Measurements from ENCODE around the gene TRIM41.

Gene TRIM41

GRCh38 chr5:181193656-181194055 is 29.4 kb upstream of the TRIM41 start:
- H3K4me3 ChIP-seq (ENCODE audit: low read depth, low read length), result no peak overlapping the region
- POLR2A ChIA-PET, result interaction anchor here (6.8 kb wide), 1 partner anchor 13 kb away, joined by 86 read pairs; the partner anchor contains the start of gene TRIM7
- H3K4me1 ChIP-seq (ENCODE audit: control insufficient read depth, insufficient read depth, low read length), result no peaks in the 10 kb centered on the region
- no peaks in the 10 kb centered on the region for H3K36me3 ChIP-seq (ENCODE audit: control insufficient read depth in 2 of 2, insufficient read depth in 1 of 2, low read length in 2 of 2)
- no peaks in the 10 kb centered on the region for H3K9me3 ChIP-seq (ENCODE audit: control insufficient read depth, insufficient read depth, low read depth, low read length)
- H3K27ac ChIP-seq (ENCODE audit: extremely low read depth, low read depth, low read length), result no peak overlapping the region
- no peak for TF ChIP-seq BCL11B (tag by site-specific recombination; IDR thresholded peaks at IDR 0.05; ENCODE audit: low read depth)
- TF ChIP-seq ZFHX2 (tag by site-specific recombination; conservative IDR thresholded peaks at IDR 0.05), result 0 out of 2 replicates have a peak, but pooled peaks have one; percentile 33
- no peak for TF ChIP-seq ZNF544 (tag by site-specific recombination; IDR thresholded peaks at IDR 0.05)
- CTCF ChIA-PET, result interaction anchor here (0.9 to 1.0 kb wide), 2 partner anchors 25 to 52 kb away, joined by 3 read pairs; no protein-coding TSS in a partner anchor

GRCh38 chr5:181194489-181195248 is 28.4 kb upstream of the TRIM41 start:
- H3K4me3 ChIP-seq (ENCODE audit: low read depth, low read length), result no peak overlapping the region
- no peaks in the 10 kb centered on the region for H3K9me3 ChIP-seq (ENCODE audit: control insufficient read depth, insufficient read depth, low read depth, low read length)
- POLR2A ChIA-PET, result interaction anchor here (6.8 kb wide), 1 partner anchor 12 kb away, joined by 86 read pairs; the partner anchor contains the start of gene TRIM7
- CTCF ChIA-PET, result no interaction called here
- no peaks in the 10 kb centered on the region for H3K4me1 ChIP-seq (ENCODE audit: control insufficient read depth, insufficient read depth, low read length)
- no peak overlapping the region for H3K27ac ChIP-seq (ENCODE audit: extremely low read depth, low read depth, low read length)
- H3K36me3 ChIP-seq (ENCODE audit: control insufficient read depth in 2 of 2, insufficient read depth in 1 of 2, low read length in 2 of 2), result no peaks in the 10 kb centered on the region
- TF ChIP-seq ZNF449 (tag by site-specific recombination; IDR thresholded peaks at IDR 0.05) (0 out of 2 replicates have a peak, but pooled peaks have one; percentile 35), ZNF510 (tag by site-specific recombination; IDR thresholded peaks at IDR 0.05; ENCODE audit: insufficient replicate concordance) (no peak), ZIC2 (tag by site-specific recombination; IDR thresholded peaks at IDR 0.05) (peak; percentile 51)

GRCh38 chr5:181195249-181195761 is 27.8 kb upstream of the TRIM41 start:
- no peaks in the 10 kb centered on the region for H3K9me3 ChIP-seq (ENCODE audit: control insufficient read depth, insufficient read depth, low read depth, low read length)
- no peaks in the 10 kb centered on the region for H3K36me3 ChIP-seq (ENCODE audit: control insufficient read depth in 2 of 2, insufficient read depth in 1 of 2, low read length in 2 of 2)
- no peak overlapping the region for H3K4me3 ChIP-seq (ENCODE audit: low read depth, low read length)
- H3K27ac ChIP-seq (ENCODE audit: extremely low read depth, low read depth, low read length), result no peak overlapping the region
- TF ChIP-seq ZNF148 (tag by site-specific recombination; IDR thresholded peaks at IDR 0.05; ENCODE audit: borderline replicate concordance) (no peak), ZNF555 (tag by site-specific recombination; conservative IDR thresholded peaks at IDR 0.05) (no peak), ZNF610 (tag by site-specific recombination; IDR thresholded peaks at IDR 0.05; ENCODE audit: borderline replicate concordance) (no peak), SCRT2 (tag by site-specific recombination; IDR thresholded peaks at IDR 0.05) (peak; percentile 54)
- CTCF ChIA-PET, result no interaction called here
- POLR2A ChIA-PET, result interaction anchor here (6.8 kb wide), 1 partner anchor 11 kb away, joined by 86 read pairs; the partner anchor contains the start of gene TRIM7
- H3K4me1 ChIP-seq (ENCODE audit: control insufficient read depth, insufficient read depth, low read length), result no peaks in the 10 kb centered on the region

- ChIA-PET POLR2A (interaction anchor here (0.6 to 2.2 kb wide), 3 partner anchors 10 to 26 kb away, joined by 4 to 10 read pairs (median 6); partner anchors contain the start of gene TRIM41), CTCF (interaction anchor here (1.0 kb wide), 1 partner anchor 13 kb away, joined by 5 read pairs; no protein-coding TSS in a partner anchor)
- Histone ChIP-seq H3K36me3 (ENCODE audit: control insufficient read depth in 2 of 2, insufficient read depth in 1 of 2, low read length in 2 of 2) (no peaks in the 10 kb centered on the region), H3K4me1 (ENCODE audit: control insufficient read depth, insufficient read depth, low read length) (no peaks in the 10 kb centered on the region), H3K9me3 (ENCODE audit: control insufficient read depth, insufficient read depth, low read depth, low read length) (no peaks in the 10 kb centered on the region), H3K27ac (ENCODE audit: extremely low read depth, low read depth, low read length) (no peak overlapping the region), H3K4me3 (ENCODE audit: low read depth, low read length) (no peak overlapping the region)
- TF ChIP-seq ZNF623 (tag by site-specific recombination; IDR thresholded peaks at IDR 0.05), result peak; percentile 64
- no peak for TF ChIP-seq ZNF146 (tag by site-specific recombination; IDR thresholded peaks at IDR 0.05)
Measured at GRCh38 chr5:181197326-181197951, 25.6 kb upstream of the TRIM41 start.
